ENCODE results near the gene CCDC122. TPM values are rescaled to one million over a fixed set of nuclear protein-coding genes. Genes with fewer than 3 reads are reported as not detected.

Gene CCDC122
- total RNA-seq, 6 experiments from 2014 or later = 3.9 to 6.3 (median 5.2) TPM

- Mint-ChIP-seq H3K4me1 (ENCODE audit: low read depth) (no peaks in the 10 kb centered on the region), H3K27ac (no peak overlapping the region), H3K4me3 (no peak overlapping the region), H3K27me3 (ENCODE audit: insufficient read depth) (peaks cover 17% of the 10 kb centered on the region; the same call in 1 of the 2 replicates), H3K9me3 (no peaks in the 10 kb centered on the region), H3K36me3 (ENCODE audit: low read depth) (no peaks in the 10 kb centered on the region)
- TF ChIP-seq CTCF (IDR thresholded peaks at IDR 0.05) = no peak
- peak; percentile 28 for DNase-seq
Measured at GRCh38 chr13:43915451-43915850, 35.9 kb upstream of the CCDC122 start.

- Mint-ChIP-seq H3K27me3 (ENCODE audit: insufficient read depth) (peaks cover 6% of the 10 kb centered on the region; the same call in 1 of the 2 replicates), H3K4me1 (ENCODE audit: low read depth) (peaks cover 10% of the 10 kb centered on the region), H3K36me3 (ENCODE audit: low read depth) (no peaks in the 10 kb centered on the region), H3K27ac (no peak overlapping the region), H3K9me3 (no peaks in the 10 kb centered on the region), H3K4me3 (no peak overlapping the region)
- no peak for DNase-seq
- no peak for TF ChIP-seq CTCF (IDR thresholded peaks at IDR 0.05)
Measured at GRCh38 chr13:43911871-43912270, 32.3 kb upstream of the CCDC122 start.

- DNase-seq = no peak
- no peak for TF ChIP-seq CTCF (IDR thresholded peaks at IDR 0.05)
- Mint-ChIP-seq H3K9me3 (no peaks in the 10 kb centered on the region), H3K27me3 (ENCODE audit: insufficient read depth) (peaks cover 6% of the 10 kb centered on the region; the same call in 1 of the 2 replicates), H3K27ac (no peak overlapping the region), H3K4me3 (no peak overlapping the region), H3K36me3 (ENCODE audit: low read depth) (no peaks in the 10 kb centered on the region), H3K4me1 (ENCODE audit: low read depth) (peaks cover 10% of the 10 kb centered on the region)
Measured at GRCh38 chr13:43911278-43911677, 31.7 kb upstream of the CCDC122 start.

- H3K36me3 Mint-ChIP-seq (ENCODE audit: low read depth) = no peaks in the 10 kb centered on the region
- no peak for TF ChIP-seq CTCF (IDR thresholded peaks at IDR 0.05)
- no peaks in the 10 kb centered on the region for H3K9me3 Mint-ChIP-seq
- no peak for DNase-seq
- peaks cover 10% of the 10 kb centered on the region for H3K4me1 Mint-ChIP-seq (ENCODE audit: low read depth)
- H3K27ac Mint-ChIP-seq = no peak overlapping the region
- H3K4me3 Mint-ChIP-seq = no peak overlapping the region
- H3K27me3 Mint-ChIP-seq (ENCODE audit: insufficient read depth) = peaks cover 6% of the 10 kb centered on the region; the same call in 1 of the 2 replicates
Measured at GRCh38 chr13:43910856-43911255, 31.3 kb upstream of the CCDC122 start.

- peak; percentile 89 for TF ChIP-seq CTCF (IDR thresholded peaks at IDR 0.05)
- DNase-seq = peak; percentile 77
- H3K36me3 Mint-ChIP-seq (ENCODE audit: low read depth) = no peaks in the 10 kb centered on the region
- peak overlapping the region; percentile 81 for H3K27ac Mint-ChIP-seq
- peaks cover 6% of the 10 kb centered on the region; the same call in 1 of the 2 replicates for H3K27me3 Mint-ChIP-seq (ENCODE audit: insufficient read depth)
- H3K4me3 Mint-ChIP-seq = peak overlapping the region; percentile 65
- H3K4me1 Mint-ChIP-seq (ENCODE audit: low read depth) = peaks cover 10% of the 10 kb centered on the region
- no peaks in the 10 kb centered on the region for H3K9me3 Mint-ChIP-seq
Measured at GRCh38 chr13:43908156-43909126, 28.9 kb upstream of the CCDC122 start.
